NCI-H82 (cell line): Measurements from ENCODE around the gene MACROD1.

Experiments used
- DNase-seq: peaks from one replicate; lab custom pipeline; 2025; lab: John Stamatoyannopoulos, UW

The MACROD1 gene

GRCh38 chr11:63952570-63952969 is 213.3 kb downstream of the MACROD1 start:
- no peak for DNase-seq

- DNase-seq, result no peak
Measured at GRCh38 chr11:63951779-63952536, 214.0 kb downstream of the MACROD1 start.
